ENCODE data around the gene NHSL1.

Gene NHSL1

GRCh38 chr6:138393871-138394783, 105.2 kb downstream of the NHSL1 start:
- Histone ChIP-seq H3F3A (ENCODE audit: insufficient read depth, low read length) (no peaks in the 10 kb centered on the region), H3K36me3 (ENCODE audit: insufficient read depth, low read length) (no peaks in the 10 kb centered on the region), H3K9me2 (ENCODE audit: low read depth, low read length) (no peaks in the 10 kb centered on the region), H3K4me1 (ENCODE audit: insufficient read depth, low read length, severe bottlenecking) (no peaks in the 10 kb centered on the region), H3K9me3 (ENCODE audit: low read length) (no peaks in the 10 kb centered on the region), H3K4me2 (ENCODE audit: low read length) (no peak overlapping the region), H3K4me3 (ENCODE audit: low read depth, low read length, poor library complexity, severe bottlenecking) (no peak overlapping the region), H2AFZ (ENCODE audit: low read length) (no peak overlapping the region), H3K27me3 (ENCODE audit: insufficient read depth, low read length) (no peaks in the 10 kb centered on the region), H3K79me2 (ENCODE audit: insufficient read depth, low read length) (no peaks in the 10 kb centered on the region), H3K27ac (ENCODE audit: low read depth, low read length, poor library complexity, severe bottlenecking) (no peak overlapping the region), H3K9ac (ENCODE audit: low read length) (no peak overlapping the region), H4K20me1 (ENCODE audit: insufficient read depth, low read length) (no peaks in the 10 kb centered on the region)
- TF ChIP-seq EZH2 (IDR thresholded peaks at IDR 0.05; ENCODE audit: borderline replicate concordance, low read length): no peak
- TF ChIP-seq, protein P1, sequence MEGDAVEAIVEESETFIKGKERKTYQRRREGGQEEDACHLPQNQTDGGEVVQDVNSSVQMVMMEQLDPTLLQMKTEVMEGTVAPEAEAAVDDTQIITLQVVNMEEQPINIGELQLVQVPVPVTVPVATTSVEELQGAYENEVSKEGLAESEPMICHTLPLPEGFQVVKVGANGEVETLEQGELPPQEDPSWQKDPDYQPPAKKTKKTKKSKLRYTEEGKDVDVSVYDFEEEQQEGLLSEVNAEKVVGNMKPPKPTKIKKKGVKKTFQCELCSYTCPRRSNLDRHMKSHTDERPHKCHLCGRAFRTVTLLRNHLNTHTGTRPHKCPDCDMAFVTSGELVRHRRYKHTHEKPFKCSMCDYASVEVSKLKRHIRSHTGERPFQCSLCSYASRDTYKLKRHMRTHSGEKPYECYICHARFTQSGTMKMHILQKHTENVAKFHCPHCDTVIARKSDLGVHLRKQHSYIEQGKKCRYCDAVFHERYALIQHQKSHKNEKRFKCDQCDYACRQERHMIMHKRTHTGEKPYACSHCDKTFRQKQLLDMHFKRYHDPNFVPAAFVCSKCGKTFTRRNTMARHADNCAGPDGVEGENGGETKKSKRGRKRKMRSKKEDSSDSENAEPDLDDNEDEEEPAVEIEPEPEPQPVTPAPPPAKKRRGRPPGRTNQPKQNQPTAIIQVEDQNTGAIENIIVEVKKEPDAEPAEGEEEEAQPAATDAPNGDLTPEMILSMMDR (IDR thresholded peaks at IDR 0.05; ENCODE audit: low read length): no peak

- no peaks in the 10 kb centered on the region for H3K9me2 ChIP-seq (ENCODE audit: low read depth, low read length)
- no peak for TF ChIP-seq EZH2 (IDR thresholded peaks at IDR 0.05; ENCODE audit: borderline replicate concordance, low read length)
- TF ChIP-seq, protein P1 (IDR thresholded peaks at IDR 0.05; ENCODE audit: low read length): no peak
- no peak overlapping the region for H3K4me2 ChIP-seq (ENCODE audit: low read length)
- H3F3A ChIP-seq (ENCODE audit: insufficient read depth, low read length): no peaks in the 10 kb centered on the region
- H3K9ac ChIP-seq (ENCODE audit: low read length): no peak overlapping the region
- no peaks in the 10 kb centered on the region for H3K4me1 ChIP-seq (ENCODE audit: insufficient read depth, low read length, severe bottlenecking)
- no peak overlapping the region for H3K27ac ChIP-seq (ENCODE audit: low read depth, low read length, poor library complexity, severe bottlenecking)
- H3K27me3 ChIP-seq (ENCODE audit: insufficient read depth, low read length): no peaks in the 10 kb centered on the region
- no peaks in the 10 kb centered on the region for H4K20me1 ChIP-seq (ENCODE audit: insufficient read depth, low read length)
- H3K36me3 ChIP-seq (ENCODE audit: insufficient read depth, low read length): no peaks in the 10 kb centered on the region
- H3K79me2 ChIP-seq (ENCODE audit: insufficient read depth, low read length): no peaks in the 10 kb centered on the region
- H3K9me3 ChIP-seq (ENCODE audit: low read length): no peaks in the 10 kb centered on the region
- H3K4me3 ChIP-seq (ENCODE audit: low read depth, low read length, poor library complexity, severe bottlenecking): no peak overlapping the region
- no peak overlapping the region for H2AFZ ChIP-seq (ENCODE audit: low read length)
These were observed 109.7 kb downstream of the NHSL1 start for GRCh38 chr6:138389551-138389950.

GRCh38 chr6:138387577-138388368, 111.5 kb downstream of the NHSL1 start:
- Histone ChIP-seq H3K9ac (ENCODE audit: low read length) (no peak overlapping the region), H3F3A (ENCODE audit: insufficient read depth, low read length) (no peaks in the 10 kb centered on the region), H3K36me3 (ENCODE audit: insufficient read depth, low read length) (no peaks in the 10 kb centered on the region), H3K9me3 (ENCODE audit: low read length) (no peaks in the 10 kb centered on the region), H2AFZ (ENCODE audit: low read length) (no peak overlapping the region), H4K20me1 (ENCODE audit: insufficient read depth, low read length) (no peaks in the 10 kb centered on the region), H3K4me2 (ENCODE audit: low read length) (no peak overlapping the region), H3K4me3 (ENCODE audit: low read depth, low read length, poor library complexity, severe bottlenecking) (no peak overlapping the region), H3K4me1 (ENCODE audit: insufficient read depth, low read length, severe bottlenecking) (no peaks in the 10 kb centered on the region), H3K27ac (ENCODE audit: low read depth, low read length, poor library complexity, severe bottlenecking) (no peak overlapping the region), H3K9me2 (ENCODE audit: low read depth, low read length) (no peaks in the 10 kb centered on the region), H3K79me2 (ENCODE audit: insufficient read depth, low read length) (no peaks in the 10 kb centered on the region), H3K27me3 (ENCODE audit: insufficient read depth, low read length) (no peaks in the 10 kb centered on the region)
- TF ChIP-seq, protein P1 (IDR thresholded peaks at IDR 0.05; ENCODE audit: low read length): no peak
- TF ChIP-seq EZH2 (IDR thresholded peaks at IDR 0.05; ENCODE audit: borderline replicate concordance, low read length): no peak
